Osteocyte (in vitro differentiated cells): Measurements from ENCODE around the gene NECAB3. TPM values are rescaled to one million over a fixed set of nuclear protein-coding genes. Genes with fewer than 3 reads are reported as not detected.
A peak's percentile ranks its signal among the peaks of the same experiment; 100 is the strongest.

Experiments used
- DNase-seq: peaks from one replicate; pipeline ENCODE4 v3.0.0; 2021; ENCODE audit warnings: mixed read lengths; ENCODE audit not compliant: unreplicated experiment; ENCODE audit errors: extremely low spot score
- H3K27ac Mint-ChIP-seq: one replicate; pipeline ENCODE4 v1.8.0; 2021; ENCODE audit warnings: mild to moderate bottlenecking, mixed read lengths; ENCODE audit not compliant: unreplicated experiment
- H3K27me3 Mint-ChIP-seq: one replicate; pipeline ENCODE4 v1.8.0; 2021; ENCODE audit warnings: mixed read lengths; ENCODE audit not compliant: unreplicated experiment
- H3K36me3 Mint-ChIP-seq: one replicate; pipeline ENCODE4 v1.8.0; 2021; ENCODE audit warnings: mixed read lengths; ENCODE audit not compliant: unreplicated experiment
- H3K4me1 Mint-ChIP-seq: one replicate; pipeline ENCODE4 v1.8.0; 2021; ENCODE audit warnings: mixed read lengths; ENCODE audit not compliant: unreplicated experiment
- H3K4me3 Mint-ChIP-seq: one replicate; pipeline ENCODE4 v1.8.0; 2021; ENCODE audit warnings: mild to moderate bottlenecking, moderate library complexity, mixed read lengths; ENCODE audit not compliant: unreplicated experiment
- H3K9me3 Mint-ChIP-seq: one replicate; pipeline ENCODE4 v1.8.0; 2021; ENCODE audit warnings: mixed read lengths; ENCODE audit not compliant: unreplicated experiment
- total RNA-seq: library from RNA; stranded (reverse); gene quantifications from 2 replicates; pipeline ENCODE4 v1.2.1, GENCODE V29; 2021
- TF ChIP-seq, protein P1 (sequence below): fragments of 200-600 bp; sonication (generic); IDR thresholded peaks from 2 replicates; pipeline ENCODE4 v1.5.0; 2021; ENCODE audit warnings: antibody characterized with exemption, mild to moderate bottlenecking, moderate library complexity

The NECAB3 gene
- total RNA-seq, 1 donor from 2014 or later = 29.1 TPM

DNA sequence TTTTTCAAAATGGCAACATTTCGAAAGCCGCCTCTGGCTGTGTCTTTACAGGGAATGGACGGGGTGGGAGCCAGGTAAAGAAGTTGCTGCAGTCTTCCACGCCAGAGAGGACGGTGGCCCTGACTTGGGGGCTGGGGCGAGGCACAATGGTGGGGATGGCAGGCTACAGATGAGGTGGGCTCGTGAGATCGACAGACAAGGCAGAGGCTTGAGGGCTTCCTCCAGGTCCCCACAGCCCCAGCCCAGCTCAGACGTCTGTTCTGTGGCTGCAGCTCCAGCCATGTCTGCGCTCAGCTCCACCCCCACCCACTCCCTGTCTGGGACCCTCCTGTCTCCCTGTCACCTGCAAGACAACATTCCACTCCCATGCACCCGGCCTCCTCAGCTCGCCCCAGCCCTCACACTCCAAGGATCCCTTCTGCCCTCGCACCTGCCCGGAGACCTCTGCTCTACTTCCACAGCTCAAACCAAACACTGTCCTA lies 19.5 kb downstream of the NECAB3 start:
- Mint-ChIP-seq H3K4me3 (no peak overlapping the region), H3K36me3 (peaks cover 2% of the 10 kb centered on the region), H3K9me3 (no peaks in the 10 kb centered on the region), H3K27ac (no peak overlapping the region), H3K27me3 (no peaks in the 10 kb centered on the region), H3K4me1 (peaks cover 3% of the 10 kb centered on the region)
- TF ChIP-seq, protein P1, sequence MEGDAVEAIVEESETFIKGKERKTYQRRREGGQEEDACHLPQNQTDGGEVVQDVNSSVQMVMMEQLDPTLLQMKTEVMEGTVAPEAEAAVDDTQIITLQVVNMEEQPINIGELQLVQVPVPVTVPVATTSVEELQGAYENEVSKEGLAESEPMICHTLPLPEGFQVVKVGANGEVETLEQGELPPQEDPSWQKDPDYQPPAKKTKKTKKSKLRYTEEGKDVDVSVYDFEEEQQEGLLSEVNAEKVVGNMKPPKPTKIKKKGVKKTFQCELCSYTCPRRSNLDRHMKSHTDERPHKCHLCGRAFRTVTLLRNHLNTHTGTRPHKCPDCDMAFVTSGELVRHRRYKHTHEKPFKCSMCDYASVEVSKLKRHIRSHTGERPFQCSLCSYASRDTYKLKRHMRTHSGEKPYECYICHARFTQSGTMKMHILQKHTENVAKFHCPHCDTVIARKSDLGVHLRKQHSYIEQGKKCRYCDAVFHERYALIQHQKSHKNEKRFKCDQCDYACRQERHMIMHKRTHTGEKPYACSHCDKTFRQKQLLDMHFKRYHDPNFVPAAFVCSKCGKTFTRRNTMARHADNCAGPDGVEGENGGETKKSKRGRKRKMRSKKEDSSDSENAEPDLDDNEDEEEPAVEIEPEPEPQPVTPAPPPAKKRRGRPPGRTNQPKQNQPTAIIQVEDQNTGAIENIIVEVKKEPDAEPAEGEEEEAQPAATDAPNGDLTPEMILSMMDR = no peak
- DNase-seq = no peak

DNA sequence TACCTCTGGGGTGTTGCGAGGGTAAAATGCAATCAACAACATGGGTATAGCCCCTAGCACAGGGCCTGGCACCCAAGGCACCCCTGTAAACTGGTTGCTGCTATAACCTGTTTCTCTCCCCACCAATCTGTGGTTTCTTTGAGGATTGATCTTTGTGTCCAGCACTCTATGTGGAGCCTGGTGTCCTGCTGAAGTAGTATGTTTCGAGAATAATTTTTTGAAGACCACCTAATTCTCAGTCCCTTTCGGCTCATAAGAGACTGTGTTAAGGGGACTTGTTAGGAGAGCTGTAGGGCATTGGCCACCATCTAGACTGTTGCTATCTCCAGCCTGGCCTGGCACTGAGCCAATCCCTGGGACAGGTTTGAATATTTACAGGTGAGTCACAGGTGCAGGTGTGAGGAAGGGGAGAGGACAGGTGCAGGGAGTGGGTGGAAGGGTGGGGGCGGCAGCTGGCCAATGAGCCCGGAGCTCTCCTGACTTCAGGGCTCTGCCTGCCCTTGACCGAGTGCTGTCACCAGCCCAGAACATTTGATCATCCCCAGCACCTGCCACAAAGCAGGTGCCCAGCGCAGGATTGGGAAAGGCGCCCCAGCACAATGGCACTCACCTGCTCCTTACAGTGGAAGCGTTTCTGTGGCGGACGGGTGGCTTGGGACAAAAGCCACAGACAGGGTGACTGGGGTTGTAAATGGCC lies 20.2 kb downstream of the NECAB3 start:
- Mint-ChIP-seq H3K27me3 (no peaks in the 10 kb centered on the region), H3K9me3 (no peaks in the 10 kb centered on the region), H3K36me3 (peaks cover 5% of the 10 kb centered on the region), H3K27ac (no peak overlapping the region), H3K4me3 (no peak overlapping the region), H3K4me1 (peaks cover 3% of the 10 kb centered on the region)
- TF ChIP-seq, protein P1 = no peak
- no peak for DNase-seq

DNA sequence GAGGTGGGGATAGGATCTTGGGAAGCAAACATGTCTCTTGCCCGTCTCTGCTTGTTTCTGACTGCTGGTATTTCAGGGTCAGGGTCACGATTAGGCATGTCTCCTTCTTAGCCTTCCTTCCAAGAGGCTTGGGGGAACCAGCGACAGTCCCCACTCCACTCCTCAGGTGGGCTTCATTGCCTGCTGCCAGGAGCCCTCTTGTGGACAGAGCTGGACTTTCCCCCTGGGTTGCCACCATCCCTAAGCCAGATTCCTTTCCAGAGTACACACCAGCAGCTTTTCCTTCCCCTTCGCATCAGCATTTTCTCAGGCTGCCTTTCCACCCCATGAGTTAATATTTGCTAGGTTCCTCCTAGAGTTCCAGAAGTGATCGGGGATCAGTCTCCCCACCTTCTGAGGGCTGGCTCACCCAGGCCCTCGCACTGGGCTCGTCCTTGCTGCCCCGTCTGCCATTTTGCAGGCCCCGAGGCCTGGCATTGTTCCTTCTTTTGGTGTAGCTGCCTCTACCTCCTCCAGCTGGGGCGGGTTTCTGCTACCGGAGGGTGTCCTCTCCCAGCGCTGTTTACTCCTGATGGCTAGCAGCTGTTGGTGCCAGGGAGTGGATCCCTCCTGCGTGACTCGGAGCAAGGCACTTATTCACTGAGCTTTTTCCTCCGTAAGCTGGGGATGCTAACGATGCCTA lies 20.9 kb downstream of the NECAB3 start:
- no peak for DNase-seq
- H3K27ac Mint-ChIP-seq = no peak overlapping the region
- TF ChIP-seq, protein P1 = peak; percentile 90
- peaks cover 6% of the 10 kb centered on the region for H3K36me3 Mint-ChIP-seq
- no peaks in the 10 kb centered on the region for H3K27me3 Mint-ChIP-seq
- no peaks in the 10 kb centered on the region for H3K9me3 Mint-ChIP-seq
- peaks cover 8% of the 10 kb centered on the region for H3K4me1 Mint-ChIP-seq
- no peak overlapping the region for H3K4me3 Mint-ChIP-seq

DNA sequence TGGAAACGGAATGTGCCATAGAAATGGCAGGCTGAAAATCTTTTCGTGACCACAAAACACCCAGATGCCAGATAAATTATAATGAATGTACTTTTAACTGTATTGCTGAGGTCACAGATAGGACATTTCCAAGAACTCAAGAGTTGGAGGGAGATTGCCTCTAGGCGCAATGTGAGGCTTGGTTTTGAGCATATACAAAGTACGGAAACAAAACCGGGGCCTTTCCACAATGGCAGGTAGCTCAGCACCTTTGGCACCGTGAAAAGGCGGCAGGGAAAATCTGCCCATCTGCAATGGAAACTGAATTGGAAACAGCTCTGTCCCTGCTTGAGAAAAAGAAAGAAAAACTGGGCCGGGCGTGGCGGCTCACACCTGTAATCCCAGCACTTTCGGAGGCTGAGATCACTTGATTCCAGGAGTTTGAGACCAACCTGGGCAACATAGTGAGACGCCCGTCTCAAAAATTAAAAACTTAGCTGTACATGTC lies 22.6 kb downstream of the NECAB3 start:
- no peaks in the 10 kb centered on the region for H3K9me3 Mint-ChIP-seq
- no peak overlapping the region for H3K27ac Mint-ChIP-seq
- no peak overlapping the region for H3K4me3 Mint-ChIP-seq
- TF ChIP-seq, protein P1 = no peak
- H3K4me1 Mint-ChIP-seq = peaks cover 24% of the 10 kb centered on the region
- H3K27me3 Mint-ChIP-seq = no peaks in the 10 kb centered on the region
- DNase-seq = no peak
- H3K36me3 Mint-ChIP-seq = peaks cover 6% of the 10 kb centered on the region
